HCT116 (cell line): ENCODE measurements around the gene AFF1.

Source experiments
- ELF1 ChIP-seq: IDR thresholded peaks from 2 replicates; pipeline ENCODE4 v1.6.1; 2012; ENCODE audit warnings: low read depth, borderline replicate concordance
- POLR2A ChIP-seq: IDR thresholded peaks from 2 replicates; pipeline ENCODE4 v1.7.0; 2011; ENCODE audit warnings: borderline replicate concordance; ENCODE audit not compliant: insufficient read depth, insufficient read length; ENCODE audit errors: extremely low read depth
- TF ChIP-seq, protein P1 (sequence below), 3 experiments: fragments of 200-600 bp in 1 of 3; sonication (generic) in 1 of 3; IDR thresholded peaks in 2 of 3; conservative IDR thresholded peaks in 1 of 3; 2 replicates each; pipeline ENCODE4 v1.5.1; 2012 to 2017; ENCODE audit warnings: low read depth in 2 of 3, low read length in 2 of 3, antibody characterized with exemption in 1 of 3, borderline replicate concordance in 1 of 3, control low read depth in 1 of 3, mild to moderate bottlenecking in 1 of 3, mixed read lengths in 1 of 3, mixed run types in 1 of 3, moderate library complexity in 1 of 3; ENCODE audit not compliant: insufficient read depth in 1 of 3
- TF ChIP-seq, protein P2 (sequence below): IDR thresholded peaks from 2 replicates; pipeline ENCODE4 v1.6.1; 2012; ENCODE audit warnings: low read depth

DNA sequence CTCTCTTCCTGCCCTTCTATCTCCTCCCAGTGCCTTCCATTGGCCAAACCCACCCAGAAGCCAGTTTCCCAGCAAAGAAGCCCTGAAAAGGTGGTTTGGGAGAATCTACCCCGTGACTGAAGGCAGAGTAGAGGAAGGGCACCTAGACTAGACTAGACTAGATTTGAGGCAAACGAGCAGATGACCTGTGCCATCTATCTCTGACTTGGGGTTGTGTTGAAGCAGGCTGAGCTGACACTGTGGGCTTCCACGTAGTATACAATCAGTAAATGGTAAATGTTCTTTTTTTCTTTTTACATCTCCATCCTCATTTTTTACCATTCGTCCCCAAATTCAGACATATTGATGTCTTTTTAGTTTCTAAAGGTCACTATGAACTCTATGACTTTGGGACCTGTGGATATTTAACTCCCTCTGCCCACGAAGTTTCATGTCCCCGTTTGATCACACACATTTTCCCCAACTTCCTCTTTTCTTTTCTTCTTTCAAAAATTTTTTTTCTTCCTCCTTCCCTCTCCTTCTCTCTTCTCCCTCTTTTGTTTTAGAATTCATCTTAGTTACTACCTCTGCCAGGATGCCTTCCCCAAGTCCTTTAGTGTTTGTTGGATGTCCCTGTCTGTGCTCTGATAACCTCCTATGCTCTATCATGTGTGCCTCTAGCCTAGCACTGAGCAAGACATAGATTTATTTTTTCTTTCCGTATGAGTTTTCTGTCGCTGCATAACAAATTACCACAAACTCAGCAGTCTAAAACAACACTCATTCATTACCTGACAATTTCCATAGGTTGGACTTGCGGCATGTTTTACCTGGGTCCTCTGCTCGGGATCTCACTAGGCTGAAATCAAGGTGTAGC is 6.2 kb upstream of the AFF1 start:
- TF ChIP-seq, protein P1, sequence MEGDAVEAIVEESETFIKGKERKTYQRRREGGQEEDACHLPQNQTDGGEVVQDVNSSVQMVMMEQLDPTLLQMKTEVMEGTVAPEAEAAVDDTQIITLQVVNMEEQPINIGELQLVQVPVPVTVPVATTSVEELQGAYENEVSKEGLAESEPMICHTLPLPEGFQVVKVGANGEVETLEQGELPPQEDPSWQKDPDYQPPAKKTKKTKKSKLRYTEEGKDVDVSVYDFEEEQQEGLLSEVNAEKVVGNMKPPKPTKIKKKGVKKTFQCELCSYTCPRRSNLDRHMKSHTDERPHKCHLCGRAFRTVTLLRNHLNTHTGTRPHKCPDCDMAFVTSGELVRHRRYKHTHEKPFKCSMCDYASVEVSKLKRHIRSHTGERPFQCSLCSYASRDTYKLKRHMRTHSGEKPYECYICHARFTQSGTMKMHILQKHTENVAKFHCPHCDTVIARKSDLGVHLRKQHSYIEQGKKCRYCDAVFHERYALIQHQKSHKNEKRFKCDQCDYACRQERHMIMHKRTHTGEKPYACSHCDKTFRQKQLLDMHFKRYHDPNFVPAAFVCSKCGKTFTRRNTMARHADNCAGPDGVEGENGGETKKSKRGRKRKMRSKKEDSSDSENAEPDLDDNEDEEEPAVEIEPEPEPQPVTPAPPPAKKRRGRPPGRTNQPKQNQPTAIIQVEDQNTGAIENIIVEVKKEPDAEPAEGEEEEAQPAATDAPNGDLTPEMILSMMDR (IDR thresholded peaks at IDR 0.05 in 2 of 3, conservative IDR thresholded peaks at IDR 0.05 in 1 of 3; ENCODE audit: borderline replicate concordance in 1 of 3, insufficient read depth in 1 of 3, low read depth in 2 of 3, low read length in 2 of 3): no peak
- TF ChIP-seq POLR2A (no peak), ELF1 (no peak)
- TF ChIP-seq, protein P2, sequence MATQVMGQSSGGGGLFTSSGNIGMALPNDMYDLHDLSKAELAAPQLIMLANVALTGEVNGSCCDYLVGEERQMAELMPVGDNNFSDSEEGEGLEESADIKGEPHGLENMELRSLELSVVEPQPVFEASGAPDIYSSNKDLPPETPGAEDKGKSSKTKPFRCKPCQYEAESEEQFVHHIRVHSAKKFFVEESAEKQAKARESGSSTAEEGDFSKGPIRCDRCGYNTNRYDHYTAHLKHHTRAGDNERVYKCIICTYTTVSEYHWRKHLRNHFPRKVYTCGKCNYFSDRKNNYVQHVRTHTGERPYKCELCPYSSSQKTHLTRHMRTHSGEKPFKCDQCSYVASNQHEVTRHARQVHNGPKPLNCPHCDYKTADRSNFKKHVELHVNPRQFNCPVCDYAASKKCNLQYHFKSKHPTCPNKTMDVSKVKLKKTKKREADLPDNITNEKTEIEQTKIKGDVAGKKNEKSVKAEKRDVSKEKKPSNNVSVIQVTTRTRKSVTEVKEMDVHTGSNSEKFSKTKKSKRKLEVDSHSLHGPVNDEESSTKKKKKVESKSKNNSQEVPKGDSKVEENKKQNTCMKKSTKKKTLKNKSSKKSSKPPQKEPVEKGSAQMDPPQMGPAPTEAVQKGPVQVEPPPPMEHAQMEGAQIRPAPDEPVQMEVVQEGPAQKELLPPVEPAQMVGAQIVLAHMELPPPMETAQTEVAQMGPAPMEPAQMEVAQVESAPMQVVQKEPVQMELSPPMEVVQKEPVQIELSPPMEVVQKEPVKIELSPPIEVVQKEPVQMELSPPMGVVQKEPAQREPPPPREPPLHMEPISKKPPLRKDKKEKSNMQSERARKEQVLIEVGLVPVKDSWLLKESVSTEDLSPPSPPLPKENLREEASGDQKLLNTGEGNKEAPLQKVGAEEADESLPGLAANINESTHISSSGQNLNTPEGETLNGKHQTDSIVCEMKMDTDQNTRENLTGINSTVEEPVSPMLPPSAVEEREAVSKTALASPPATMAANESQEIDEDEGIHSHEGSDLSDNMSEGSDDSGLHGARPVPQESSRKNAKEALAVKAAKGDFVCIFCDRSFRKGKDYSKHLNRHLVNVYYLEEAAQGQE: no peak
